Measurements from ENCODE around the gene SLC13A5. TPM values are rescaled to one million over a fixed set of nuclear protein-coding genes. Genes with fewer than 3 reads are reported as not detected.

Gene SLC13A5
- total and polyA plus RNA-seq, 10 of the 15 experiments (the other 5 are each of a cell fraction or from before 2014, with no cell fraction given), result 0.23 TPM; not detected in 9

DNA sequence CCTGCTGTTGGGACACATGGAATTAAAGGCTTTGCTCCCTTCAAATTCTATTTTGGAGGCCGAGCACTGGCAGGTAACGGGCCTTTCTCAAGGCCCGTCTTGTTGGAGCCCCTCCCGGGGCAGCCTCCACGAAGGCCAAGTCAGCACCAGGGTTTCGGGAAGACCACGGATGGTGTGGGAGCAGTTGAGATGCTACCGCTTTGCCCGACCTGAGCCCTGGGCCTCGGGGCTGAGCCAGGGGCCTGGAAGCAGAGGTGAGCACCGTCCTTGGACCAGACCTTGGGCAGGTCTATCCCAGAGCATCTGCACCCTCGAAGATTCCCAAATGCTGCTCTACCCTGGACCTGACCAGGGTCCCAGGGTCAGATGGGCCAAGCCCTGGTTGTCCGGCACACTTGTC lies 38.6 kb downstream of the SLC13A5 start:
- H3K4me2 ChIP-seq (ENCODE audit: control insufficient read depth, insufficient read depth), result no peak overlapping the region
- H3K4me3 ChIP-seq, result no peak overlapping the region
- H3K79me2 ChIP-seq (ENCODE audit: control insufficient read depth, insufficient read depth, low read length), result no peaks in the 10 kb centered on the region
- H3K9me3 ChIP-seq (replicated peaks; ENCODE audit: control insufficient read depth, insufficient read depth, low read length), result no peaks in the 10 kb centered on the region
- no peak overlapping the region for H3K9ac ChIP-seq (ENCODE audit: control insufficient read depth, insufficient read depth, low read length)
- FAIRE-seq, result no peak
- no peak for ATAC-seq
- H3K27me3 ChIP-seq (replicated peaks in 1 of 2; ENCODE audit: control insufficient read depth in 2 of 2, insufficient read depth in 2 of 2, low read length in 1 of 2), result peaks cover 0 to 5% of the 10 kb centered on the region in 2 experiments; a peak in 3 of 4 replicates
- TF ChIP-seq CBX3 (IDR thresholded peaks at IDR 0.05; ENCODE audit: borderline replicate concordance, low read depth), result no peak
- no peak for TF ChIP-seq TARDBP (IDR thresholded peaks at IDR 0.05; ENCODE audit: borderline replicate concordance)
- POLR2A ChIA-PET, result no interaction called here
- RAD21 ChIA-PET (ENCODE audit: unreplicated experiment), result no interaction called here
- no peak for DNase-seq (ENCODE audit: low read depth, low spot score)
- no TSS peak for BruUV-seq (replicated peaks)
- no peak overlapping the region for H2AFZ ChIP-seq (ENCODE audit: control insufficient read depth, low read depth, low read length)
- WGBS (ENCODE audit: insufficient coverage, insufficient replicate concordance, low lambda C conversion rate, missing lambda C conversion rate), result 73% methylated on average over 13 of the region's 13 CpGs
- no peaks in the 10 kb centered on the region for H3K36me3 ChIP-seq (ENCODE audit: control insufficient read depth in 2 of 2, insufficient read depth in 2 of 2, low read length in 1 of 2)
- in situ Hi-C loops (cut with MboI), result no loop called here
- H4K20me1 ChIP-seq (ENCODE audit: control insufficient read depth, insufficient read depth), result no peaks in the 10 kb centered on the region
- intact Hi-C loops (cut with micrococcal nuclease; ENCODE audit: unreplicated experiment), result no loop called here
- H3K27ac ChIP-seq (ENCODE audit: control insufficient read depth, insufficient read depth), result no peak overlapping the region
- peaks cover 4% of the 10 kb centered on the region; the same call in 1 of the 2 replicates for H3K4me1 ChIP-seq (ENCODE audit: control insufficient read depth, insufficient read depth, low read length)
- SMC1A ChIA-PET (ENCODE audit: uncharacterized antibody, unreplicated experiment), result no interaction called here
- CTCF ChIA-PET, result no interaction called here

GRCh38 chr17:6671431-6671830 lies 41.7 kb downstream of the SLC13A5 start:
- no peak for TF ChIP-seq SIN3A (IDR thresholded peaks at IDR 0.05; ENCODE audit: low read depth, low read length)
- TF ChIP-seq STAT1 (conservative IDR thresholded peaks at IDR 0.05), result no peak
- no peak for TF ChIP-seq RFX5 (IDR thresholded peaks at IDR 0.05; ENCODE audit: low read depth, low read length)
- no peak for TF ChIP-seq SP1 (IDR thresholded peaks at IDR 0.05; ENCODE audit: low read depth, low read length)
- TF ChIP-seq ZSCAN29 (IDR thresholded peaks at IDR 0.05), result no peak
- TF ChIP-seq TCF3 (IDR thresholded peaks at IDR 0.05; ENCODE audit: borderline replicate concordance, insufficient read depth, low read depth, low read length), result no peak
- TF ChIP-seq CBX3 (IDR thresholded peaks at IDR 0.05; ENCODE audit: borderline replicate concordance, low read depth), result no peak
- TF ChIP-seq WRNIP1 (IDR thresholded peaks at IDR 0.05; ENCODE audit: borderline replicate concordance, low read depth, low read length), result no peak
- TF ChIP-seq, protein P1, sequence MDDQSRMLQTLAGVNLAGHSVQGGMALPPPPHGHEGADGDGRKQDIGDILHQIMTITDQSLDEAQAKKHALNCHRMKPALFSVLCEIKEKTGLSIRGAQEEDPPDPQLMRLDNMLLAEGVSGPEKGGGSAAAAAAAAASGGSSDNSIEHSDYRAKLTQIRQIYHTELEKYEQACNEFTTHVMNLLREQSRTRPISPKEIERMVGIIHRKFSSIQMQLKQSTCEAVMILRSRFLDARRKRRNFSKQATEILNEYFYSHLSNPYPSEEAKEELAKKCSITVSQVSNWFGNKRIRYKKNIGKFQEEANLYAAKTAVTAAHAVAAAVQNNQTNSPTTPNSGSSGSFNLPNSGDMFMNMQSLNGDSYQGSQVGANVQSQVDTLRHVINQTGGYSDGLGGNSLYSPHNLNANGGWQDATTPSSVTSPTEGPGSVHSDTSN (IDR thresholded peaks at IDR 0.05; ENCODE audit: insufficient replicate concordance, low read depth, low read length), result no peak
- Histone ChIP-seq H3K9ac (ENCODE audit: control insufficient read depth, insufficient read depth, low read length) (no peak overlapping the region), H3K4me2 (ENCODE audit: control insufficient read depth, insufficient read depth) (no peak overlapping the region), H4K20me1 (ENCODE audit: control insufficient read depth, insufficient read depth) (no peaks in the 10 kb centered on the region), H3K36me3 (ENCODE audit: control insufficient read depth in 2 of 2, insufficient read depth in 2 of 2, low read length in 1 of 2) (no peaks in the 10 kb centered on the region), H3K4me3 (no peak overlapping the region), H3K79me2 (ENCODE audit: control insufficient read depth, insufficient read depth, low read length) (no peaks in the 10 kb centered on the region), H3K27ac (ENCODE audit: control insufficient read depth, insufficient read depth) (no peak overlapping the region), H2AFZ (ENCODE audit: control insufficient read depth, low read depth, low read length) (no peak overlapping the region), H3K9me3 (replicated peaks; ENCODE audit: control insufficient read depth, insufficient read depth, low read length) (no peaks in the 10 kb centered on the region), H3K4me1 (ENCODE audit: control insufficient read depth, insufficient read depth, low read length) (no peaks in the 10 kb centered on the region), H3K27me3 (replicated peaks in 1 of 2; ENCODE audit: control insufficient read depth in 2 of 2, insufficient read depth in 2 of 2, low read length in 1 of 2) (0 out of 4 replicates have a peak, but pooled peaks cover 0 to 2% of the 10 kb centered on the region in 2 experiments)
- DNase-seq (ENCODE audit: low read depth, low spot score) (no peak), ATAC-seq (no peak), FAIRE-seq (no peak)
- ChIA-PET SMC1A (ENCODE audit: uncharacterized antibody, unreplicated experiment) (no interaction called here), POLR2A (interaction anchor here (0.7 kb wide), 1 partner anchor 17 kb away, joined by 3 read pairs; no protein-coding TSS in a partner anchor), RAD21 (ENCODE audit: unreplicated experiment) (no interaction called here), CTCF (interaction anchor here (0.7 to 3.5 kb wide), 3 partner anchors 198 to 333 kb away, joined by 3 to 10 read pairs (median 5); no protein-coding TSS in a partner anchor)
- 63% methylated on average over 7 of the region's 7 CpGs for WGBS (ENCODE audit: insufficient coverage, insufficient replicate concordance, low lambda C conversion rate, missing lambda C conversion rate)
- intact Hi-C loops (cut with micrococcal nuclease; ENCODE audit: unreplicated experiment), result no loop called here
- in situ Hi-C loops (cut with MboI), result no loop called here
- no TSS peak for BruUV-seq (replicated peaks)
